Panc1 (cell line): ENCODE measurements around the gene NCS1. TPM values are rescaled to one million over a fixed set of nuclear protein-coding genes. Genes with fewer than 3 reads are reported as not detected.

Experiments
- ATAC-seq: fragments of 200-7000 bp; cut with Tn5 transposase; 2 replicates; pipeline ENCODE4 v1.9.1; 2020; ENCODE audit warnings: mild to moderate bottlenecking, moderate library complexity
- BruUV-seq: library from RNA; stranded (reverse); fragments of 400-500 nt; replicated peaks from 2 replicates; lab custom pipeline; 2021; lab: Mats Ljungman, UMichigan
- CTCF ChIA-PET: fragments of 300-600 bp; sonication (Branson Sonifier 250); formaldehyde crosslinking; loops from one replicate; lab custom pipeline; 2022; ENCODE audit warnings: antibody characterized with exemption; lab: Charles Lee
- POLR2A ChIA-PET: fragments of 300-600 bp; sonication (Branson Sonifier 250); formaldehyde crosslinking; loops from one replicate; lab custom pipeline; 2022; ENCODE audit warnings: antibody characterized with exemption; lab: Charles Lee
- DNase-seq: peaks from one replicate; pipeline ENCODE4 v3.0.0-alpha.2; 2010; ENCODE audit warnings: low read depth, low spot score
- H3K27ac ChIP-seq: 2 replicates; pipeline ENCODE4 v1.5.1; 2011; ENCODE audit warnings: mild to moderate bottlenecking, low read length, inconsistent platforms
- H3K27me3 ChIP-seq: fragments of 200-500 bp; sonication (Bioruptor generic); 2 replicates; pipeline ENCODE4 v1.6.0; 2014; ENCODE audit warnings: low read length, inconsistent platforms; ENCODE audit not compliant: control insufficient read depth, insufficient read depth
- H3K36me3 ChIP-seq: fragments of 200-500 bp; sonication (Bioruptor generic); 2 replicates; pipeline ENCODE4 v1.5.1; 2014; ENCODE audit warnings: inconsistent platforms, mild to moderate bottlenecking, low read length, moderate library complexity; ENCODE audit not compliant: control insufficient read depth, insufficient read depth
- H3K4me1 ChIP-seq: 2 replicates; pipeline ENCODE4 v1.5.1; 2011; ENCODE audit warnings: inconsistent platforms, mild to moderate bottlenecking, low read length, moderate library complexity; ENCODE audit not compliant: control insufficient read depth, insufficient read depth
- H3K4me3 ChIP-seq, 2 experiments: 2 replicates each; pipeline ENCODE4 v1.5.1; 2011 to 2012; ENCODE audit warnings: low read depth in 2 of 2, low read length in 2 of 2, mild to moderate bottlenecking in 2 of 2, inconsistent platforms in 1 of 2, moderate library complexity in 1 of 2
- H3K9me3 ChIP-seq: fragments of 200-500 bp; sonication (Bioruptor generic); 2 replicates; pipeline ENCODE4 v1.5.1; 2014; ENCODE audit warnings: low read depth, mild to moderate bottlenecking, inconsistent platforms, low read length, moderate library complexity; ENCODE audit not compliant: control insufficient read depth, insufficient read depth
- POLR2AphosphoS5 ChIP-seq: IDR thresholded peaks from 2 replicates; pipeline ENCODE4 v1.6.1; 2012; ENCODE audit warnings: mild to moderate bottlenecking, low read depth, low read length, moderate library complexity
- SIN3A ChIP-seq: IDR thresholded peaks from 2 replicates; pipeline ENCODE4 v1.6.1; 2012; ENCODE audit warnings: low read depth, mild to moderate bottlenecking, low read length, moderate library complexity, borderline replicate concordance; ENCODE audit not compliant: insufficient read depth
- TCF7L2 ChIP-seq: IDR thresholded peaks from 2 replicates; pipeline ENCODE4 v1.6.1; 2011; ENCODE audit warnings: mild to moderate bottlenecking, low read depth, low read length, inconsistent platforms
- in situ Hi-C: cut with HindIII; loops from 2 replicates; pipeline ENCODE4 v1.10.0; 2016; ENCODE audit warnings: low sequenced_read_pairs, low pct_unique_long_range_greater_than_20kb
- intact Hi-C: fragments of 100-400 bp; cut with micrococcal nuclease; formaldehyde crosslinking; loops from one replicate; pipeline ENCODE4 v1.10.0; 2022; ENCODE audit not compliant: unreplicated experiment
- total RNA-seq: library from RNA; stranded (reverse); gene quantifications from one replicate; pipeline ENCODE4 v1.2.1, GENCODE V29; 2021; ENCODE audit not compliant: unreplicated experiment
- TF ChIP-seq, protein P1 (sequence below): fragments of 450-650 bp; IDR thresholded peaks from 2 replicates; pipeline ENCODE4 v1.5.1; 2017; ENCODE audit warnings: mild to moderate bottlenecking
- TF ChIP-seq, protein P2 (sequence below), 2 experiments: IDR thresholded peaks; 2 replicates each; pipeline ENCODE4 v1.6.1; 2011 to 2012; ENCODE audit warnings: low read depth in 2 of 2, control low read depth in 1 of 2, low read length in 1 of 2, mild to moderate bottlenecking in 1 of 2, moderate library complexity in 1 of 2; ENCODE audit not compliant: insufficient read depth in 1 of 2

NCS1 gene
- total RNA-seq, 1 experiment from 2014 or later, result 31.6 TPM

GRCh38 chr9:130166399-130166798 lies 5.8 kb upstream of the NCS1 start:
- TF ChIP-seq, protein P1, sequence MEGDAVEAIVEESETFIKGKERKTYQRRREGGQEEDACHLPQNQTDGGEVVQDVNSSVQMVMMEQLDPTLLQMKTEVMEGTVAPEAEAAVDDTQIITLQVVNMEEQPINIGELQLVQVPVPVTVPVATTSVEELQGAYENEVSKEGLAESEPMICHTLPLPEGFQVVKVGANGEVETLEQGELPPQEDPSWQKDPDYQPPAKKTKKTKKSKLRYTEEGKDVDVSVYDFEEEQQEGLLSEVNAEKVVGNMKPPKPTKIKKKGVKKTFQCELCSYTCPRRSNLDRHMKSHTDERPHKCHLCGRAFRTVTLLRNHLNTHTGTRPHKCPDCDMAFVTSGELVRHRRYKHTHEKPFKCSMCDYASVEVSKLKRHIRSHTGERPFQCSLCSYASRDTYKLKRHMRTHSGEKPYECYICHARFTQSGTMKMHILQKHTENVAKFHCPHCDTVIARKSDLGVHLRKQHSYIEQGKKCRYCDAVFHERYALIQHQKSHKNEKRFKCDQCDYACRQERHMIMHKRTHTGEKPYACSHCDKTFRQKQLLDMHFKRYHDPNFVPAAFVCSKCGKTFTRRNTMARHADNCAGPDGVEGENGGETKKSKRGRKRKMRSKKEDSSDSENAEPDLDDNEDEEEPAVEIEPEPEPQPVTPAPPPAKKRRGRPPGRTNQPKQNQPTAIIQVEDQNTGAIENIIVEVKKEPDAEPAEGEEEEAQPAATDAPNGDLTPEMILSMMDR, result no peak
- TF ChIP-seq, protein P2, sequence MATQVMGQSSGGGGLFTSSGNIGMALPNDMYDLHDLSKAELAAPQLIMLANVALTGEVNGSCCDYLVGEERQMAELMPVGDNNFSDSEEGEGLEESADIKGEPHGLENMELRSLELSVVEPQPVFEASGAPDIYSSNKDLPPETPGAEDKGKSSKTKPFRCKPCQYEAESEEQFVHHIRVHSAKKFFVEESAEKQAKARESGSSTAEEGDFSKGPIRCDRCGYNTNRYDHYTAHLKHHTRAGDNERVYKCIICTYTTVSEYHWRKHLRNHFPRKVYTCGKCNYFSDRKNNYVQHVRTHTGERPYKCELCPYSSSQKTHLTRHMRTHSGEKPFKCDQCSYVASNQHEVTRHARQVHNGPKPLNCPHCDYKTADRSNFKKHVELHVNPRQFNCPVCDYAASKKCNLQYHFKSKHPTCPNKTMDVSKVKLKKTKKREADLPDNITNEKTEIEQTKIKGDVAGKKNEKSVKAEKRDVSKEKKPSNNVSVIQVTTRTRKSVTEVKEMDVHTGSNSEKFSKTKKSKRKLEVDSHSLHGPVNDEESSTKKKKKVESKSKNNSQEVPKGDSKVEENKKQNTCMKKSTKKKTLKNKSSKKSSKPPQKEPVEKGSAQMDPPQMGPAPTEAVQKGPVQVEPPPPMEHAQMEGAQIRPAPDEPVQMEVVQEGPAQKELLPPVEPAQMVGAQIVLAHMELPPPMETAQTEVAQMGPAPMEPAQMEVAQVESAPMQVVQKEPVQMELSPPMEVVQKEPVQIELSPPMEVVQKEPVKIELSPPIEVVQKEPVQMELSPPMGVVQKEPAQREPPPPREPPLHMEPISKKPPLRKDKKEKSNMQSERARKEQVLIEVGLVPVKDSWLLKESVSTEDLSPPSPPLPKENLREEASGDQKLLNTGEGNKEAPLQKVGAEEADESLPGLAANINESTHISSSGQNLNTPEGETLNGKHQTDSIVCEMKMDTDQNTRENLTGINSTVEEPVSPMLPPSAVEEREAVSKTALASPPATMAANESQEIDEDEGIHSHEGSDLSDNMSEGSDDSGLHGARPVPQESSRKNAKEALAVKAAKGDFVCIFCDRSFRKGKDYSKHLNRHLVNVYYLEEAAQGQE (IDR thresholded peaks at IDR 0.05; ENCODE audit: insufficient read depth in 1 of 2, low read depth in 2 of 2, low read length in 1 of 2), result no peak
- TF ChIP-seq TCF7L2, result no peak
- no peak for TF ChIP-seq SIN3A
- TF ChIP-seq POLR2AphosphoS5, result no peak
- POLR2A ChIA-PET, result no interaction called here
- Histone ChIP-seq H3K4me1 (no peaks in the 10 kb centered on the region), H3K27me3 (no peaks in the 10 kb centered on the region), H3K4me3 (no peak overlapping the region), H3K9me3 (no peaks in the 10 kb centered on the region), H3K36me3 (no peaks in the 10 kb centered on the region), H3K27ac (no peak overlapping the region)
- ATAC-seq, result no peak
- intact Hi-C loops (no loop called here), in situ Hi-C loops (no loop called here)
- DNase-seq, result no peak
- no TSS peak for BruUV-seq
- CTCF ChIA-PET, result no interaction called here

DNA sequence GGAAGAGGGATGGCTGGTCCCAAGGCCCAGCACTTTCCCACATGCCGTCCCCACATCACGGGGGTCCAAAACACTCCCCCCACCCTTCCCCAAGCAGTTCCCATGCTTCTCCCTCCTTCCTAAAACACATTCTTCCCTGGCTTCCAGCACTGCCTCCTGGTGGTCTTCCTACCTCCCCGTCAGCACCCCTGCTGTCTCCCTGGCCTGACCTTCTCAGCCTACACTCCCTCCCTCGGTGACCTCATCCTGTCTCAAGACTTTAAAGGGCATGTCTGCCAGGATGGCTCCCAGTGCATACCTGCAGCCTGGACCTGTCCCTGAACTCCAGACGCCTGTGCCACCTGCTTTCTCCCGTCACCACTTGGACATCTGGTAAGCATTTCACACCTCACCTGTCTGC lies 4.3 kb upstream of the NCS1 start:
- no peak overlapping the region for H3K27ac ChIP-seq
- in situ Hi-C loops (no loop called here), intact Hi-C loops (no loop called here)
- no peaks in the 10 kb centered on the region; the same call in 1 of the 2 replicates for H3K36me3 ChIP-seq
- ChIA-PET POLR2A (interaction anchor here (0.6 kb wide), 1 partner anchor 22 kb away, joined by 7 read pairs; no protein-coding TSS in a partner anchor), CTCF (no interaction called here)
- TF ChIP-seq SIN3A (no peak), POLR2AphosphoS5 (no peak), TCF7L2 (no peak)
- TF ChIP-seq, protein P1, result no peak
- TF ChIP-seq, protein P2 (IDR thresholded peaks at IDR 0.05; ENCODE audit: insufficient read depth in 1 of 2, low read depth in 2 of 2, low read length in 1 of 2), result no peak
- no peaks in the 10 kb centered on the region for H3K27me3 ChIP-seq
- H3K4me1 ChIP-seq, result no peaks in the 10 kb centered on the region
- H3K9me3 ChIP-seq, result no peaks in the 10 kb centered on the region
- BruUV-seq, result no TSS peak
- DNase-seq (no peak), ATAC-seq (no peak)
- H3K4me3 ChIP-seq, result no peak overlapping the region
